Measurements from ENCODE around the gene AGBL2. TPM values are rescaled to one million over a fixed set of nuclear protein-coding genes. Genes with fewer than 3 reads are reported as not detected.

AGBL2 gene
- total RNA-seq, 2 experiments from 2014 or later, result 2.0 to 8.4 TPM

GRCh38 chr11:47732271-47732670, 17.1 kb upstream of the AGBL2 start:
- no peaks in the 10 kb centered on the region for H3K9me3 ChIP-seq (ENCODE audit: low read length)
- H3K4me1 ChIP-seq (ENCODE audit: insufficient read depth, low read length, poor library complexity, severe bottlenecking), result no peaks in the 10 kb centered on the region
- H3K36me3 ChIP-seq (ENCODE audit: insufficient read depth, low read length), result peaks cover 98% of the 10 kb centered on the region
- H3K4me3 ChIP-seq (ENCODE audit: low read depth, low read length, poor library complexity, severe bottlenecking), result no peak overlapping the region
- H3K27ac ChIP-seq (ENCODE audit: low read depth, low read length, poor library complexity, severe bottlenecking), result no peak overlapping the region
- CTCF ChIA-PET (ENCODE audit: unreplicated experiment), result no interaction called here
- no peak overlapping the region for H2AFZ ChIP-seq (ENCODE audit: low read length)
- peaks cover 6% of the 10 kb centered on the region; the same call in 1 of the 2 replicates for H3K79me2 ChIP-seq (ENCODE audit: insufficient read depth, low read depth, low read length)
- TF ChIP-seq, protein P1, sequence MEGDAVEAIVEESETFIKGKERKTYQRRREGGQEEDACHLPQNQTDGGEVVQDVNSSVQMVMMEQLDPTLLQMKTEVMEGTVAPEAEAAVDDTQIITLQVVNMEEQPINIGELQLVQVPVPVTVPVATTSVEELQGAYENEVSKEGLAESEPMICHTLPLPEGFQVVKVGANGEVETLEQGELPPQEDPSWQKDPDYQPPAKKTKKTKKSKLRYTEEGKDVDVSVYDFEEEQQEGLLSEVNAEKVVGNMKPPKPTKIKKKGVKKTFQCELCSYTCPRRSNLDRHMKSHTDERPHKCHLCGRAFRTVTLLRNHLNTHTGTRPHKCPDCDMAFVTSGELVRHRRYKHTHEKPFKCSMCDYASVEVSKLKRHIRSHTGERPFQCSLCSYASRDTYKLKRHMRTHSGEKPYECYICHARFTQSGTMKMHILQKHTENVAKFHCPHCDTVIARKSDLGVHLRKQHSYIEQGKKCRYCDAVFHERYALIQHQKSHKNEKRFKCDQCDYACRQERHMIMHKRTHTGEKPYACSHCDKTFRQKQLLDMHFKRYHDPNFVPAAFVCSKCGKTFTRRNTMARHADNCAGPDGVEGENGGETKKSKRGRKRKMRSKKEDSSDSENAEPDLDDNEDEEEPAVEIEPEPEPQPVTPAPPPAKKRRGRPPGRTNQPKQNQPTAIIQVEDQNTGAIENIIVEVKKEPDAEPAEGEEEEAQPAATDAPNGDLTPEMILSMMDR (conservative IDR thresholded peaks at IDR 0.05; ENCODE audit: low read length), result no peak
- TF ChIP-seq EZH2phosphoT487 (IDR thresholded peaks at IDR 0.05; ENCODE audit: borderline replicate concordance, low read depth, low read length), result no peak
- POLR2A ChIA-PET, result no interaction called here
- no peaks in the 10 kb centered on the region; the same call in 1 of the 2 replicates for H4K20me1 ChIP-seq (ENCODE audit: insufficient read depth, low read length)
- BruUV-seq (replicated peaks), result no TSS peak
- H3K9me2 ChIP-seq (ENCODE audit: insufficient read depth, low read length), result no peaks in the 10 kb centered on the region
- intact Hi-C loops (cut with micrococcal nuclease; ENCODE audit: unreplicated experiment), result no loop called here
- no peak for DNase-seq (ENCODE audit: low spot score)
- H3K4me2 ChIP-seq (ENCODE audit: low read length), result no peak overlapping the region

DNA sequence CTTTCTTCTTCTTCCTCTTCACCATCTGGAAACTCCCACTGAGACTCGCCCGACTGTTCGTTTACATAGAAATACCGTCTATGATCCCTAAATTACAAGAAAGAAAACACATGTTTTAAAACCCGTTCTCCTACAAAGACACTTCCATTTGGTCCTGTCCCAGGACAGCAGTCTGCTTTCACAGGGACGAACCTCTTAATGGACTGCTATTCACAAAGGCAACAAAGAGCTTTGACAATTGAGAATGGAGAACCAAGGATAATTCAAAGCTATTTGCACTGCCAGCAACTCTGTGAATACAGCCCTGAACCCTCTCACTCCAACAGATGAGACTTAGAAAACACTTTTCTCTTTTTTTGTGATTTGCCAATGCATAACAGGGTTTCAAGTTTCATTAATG, 16.3 kb upstream of the AGBL2 start:
- Histone ChIP-seq H3K4me1 (ENCODE audit: insufficient read depth, low read length, poor library complexity, severe bottlenecking) (no peaks in the 10 kb centered on the region), H3K79me2 (ENCODE audit: insufficient read depth, low read depth, low read length) (peaks cover 6% of the 10 kb centered on the region; the same call in 1 of the 2 replicates), H2AFZ (ENCODE audit: low read length) (no peak overlapping the region), H3K4me2 (ENCODE audit: low read length) (no peak overlapping the region), H3K9me3 (ENCODE audit: low read length) (no peaks in the 10 kb centered on the region), H3K27ac (ENCODE audit: low read depth, low read length, poor library complexity, severe bottlenecking) (no peak overlapping the region), H4K20me1 (ENCODE audit: insufficient read depth, low read length) (no peaks in the 10 kb centered on the region; the same call in 1 of the 2 replicates), H3K4me3 (ENCODE audit: low read depth, low read length, poor library complexity, severe bottlenecking) (no peak overlapping the region), H3K9me2 (ENCODE audit: insufficient read depth, low read length) (no peaks in the 10 kb centered on the region), H3K36me3 (ENCODE audit: insufficient read depth, low read length) (peaks cover 98% of the 10 kb centered on the region)
- POLR2A ChIA-PET, result interaction anchor here (0.7 kb wide), 1 partner anchor 311 kb away, joined by 3 read pairs; no protein-coding TSS in a partner anchor
- no peak for TF ChIP-seq EZH2phosphoT487 (IDR thresholded peaks at IDR 0.05; ENCODE audit: borderline replicate concordance, low read depth, low read length)
- TF ChIP-seq, protein P1 (conservative IDR thresholded peaks at IDR 0.05; ENCODE audit: low read length), result no peak
- no peak for DNase-seq (ENCODE audit: low spot score)
- CTCF ChIA-PET (ENCODE audit: unreplicated experiment), result no interaction called here
- intact Hi-C loops (cut with micrococcal nuclease; ENCODE audit: unreplicated experiment), result no loop called here
- BruUV-seq (replicated peaks), result no TSS peak

GRCh38 chr11:47726878-47727514, 11.8 kb upstream of the AGBL2 start:
- TF ChIP-seq, protein P1 (conservative IDR thresholded peaks at IDR 0.05; ENCODE audit: low read length), result no peak
- no peak for TF ChIP-seq EZH2phosphoT487 (IDR thresholded peaks at IDR 0.05; ENCODE audit: borderline replicate concordance, low read depth, low read length)
- CTCF ChIA-PET (ENCODE audit: unreplicated experiment), result no interaction called here
- no peaks in the 10 kb centered on the region; the same call in 1 of the 2 replicates for H4K20me1 ChIP-seq (ENCODE audit: insufficient read depth, low read length)
- H3K4me1 ChIP-seq (ENCODE audit: insufficient read depth, low read length, poor library complexity, severe bottlenecking), result no peaks in the 10 kb centered on the region
- no peak for DNase-seq (ENCODE audit: low spot score)
- BruUV-seq (replicated peaks), result no TSS peak
- no peak overlapping the region for H2AFZ ChIP-seq (ENCODE audit: low read length)
- no peaks in the 10 kb centered on the region; the same call in 1 of the 2 replicates for H3K79me2 ChIP-seq (ENCODE audit: insufficient read depth, low read depth, low read length)
- no peaks in the 10 kb centered on the region for H3K9me3 ChIP-seq (ENCODE audit: low read length)
- H3K4me2 ChIP-seq (ENCODE audit: low read length), result no peak overlapping the region
- intact Hi-C loops (cut with micrococcal nuclease; ENCODE audit: unreplicated experiment), result no loop called here
- no peak overlapping the region for H3K4me3 ChIP-seq (ENCODE audit: low read depth, low read length, poor library complexity, severe bottlenecking)
- no peaks in the 10 kb centered on the region for H3K9me2 ChIP-seq (ENCODE audit: insufficient read depth, low read length)
- POLR2A ChIA-PET, result interaction anchor here (0.6 to 1.8 kb wide), 8 partner anchors 9 to 395 kb away, joined by 3 to 9 read pairs (median 3); no protein-coding TSS in a partner anchor
- H3K27ac ChIP-seq (ENCODE audit: low read depth, low read length, poor library complexity, severe bottlenecking), result no peak overlapping the region
- H3K36me3 ChIP-seq (ENCODE audit: insufficient read depth, low read length), result peaks cover 99% of the 10 kb centered on the region
